ENCODE measurements around the gene ISCA2.
"Not testable (repeated sequence)": the region's sequence is repeated elsewhere in the genome, so short reads cannot be mapped to it uniquely, and the experiment has no call there.

Gene ISCA2

GRCh38 chr14:74493343-74494261, at the start of gene ISCA2:
ISCA2 (plus strand) TSS chr14:74493765; CDS start chr14:74493775, 10 bp downstream.
- DNase-seq, result peak; percentile 99

GRCh38 chr14:74444866-74445265, 48.7 kb upstream of the ISCA2 start:
- no peak for DNase-seq

GRCh38 chr14:74454397-74454796, 39.2 kb upstream of the ISCA2 start:
- not testable (repeated sequence) for DNase-seq

- DNase-seq, result no peak
These were observed 36.6 kb upstream of the ISCA2 start for GRCh38 chr14:74456684-74457564.

GRCh38 chr14:74457565-74457895, 36.0 kb upstream of the ISCA2 start:
- no peak for DNase-seq

- peak; percentile 15 for DNase-seq
These were observed 34.1 kb upstream of the ISCA2 start for GRCh38 chr14:74459289-74459946.

GRCh38 chr14:74459976-74460375, 33.6 kb upstream of the ISCA2 start:
- DNase-seq, result no peak

GRCh38 chr14:74462993-74463392, 30.6 kb upstream of the ISCA2 start:
- DNase-seq, result no peak

- DNase-seq, result no peak
These were observed 29.9 kb upstream of the ISCA2 start for GRCh38 chr14:74463697-74464096.

- no peak for DNase-seq
These were observed 28.8 kb upstream of the ISCA2 start for GRCh38 chr14:74464785-74465184.

- DNase-seq, result no peak
These were observed 28.2 kb upstream of the ISCA2 start for GRCh38 chr14:74465335-74465734.

- DNase-seq, result no peak
These were observed 25.1 kb upstream of the ISCA2 start for GRCh38 chr14:74468513-74468912.

GRCh38 chr14:74469548-74470518, 23.7 kb upstream of the ISCA2 start:
- DNase-seq, result no peak

GRCh38 chr14:74472601-74473000, 21.0 kb upstream of the ISCA2 start:
- no peak for DNase-seq

- DNase-seq, result no peak
These were observed 19.2 kb upstream of the ISCA2 start for GRCh38 chr14:74474376-74474775.

- no peak for DNase-seq
These were observed 17.9 kb upstream of the ISCA2 start for GRCh38 chr14:74475678-74476077.

- no peak for DNase-seq
These were observed 17.5 kb upstream of the ISCA2 start for GRCh38 chr14:74476107-74476506.

- DNase-seq, result no peak
These were observed 17.0 kb upstream of the ISCA2 start for GRCh38 chr14:74476607-74477006.

GRCh38 chr14:74478996-74479635, 14.4 kb upstream of the ISCA2 start:
- DNase-seq, result no peak

GRCh38 chr14:74480046-74480445, 13.5 kb upstream of the ISCA2 start:
- no peak for DNase-seq

GRCh38 chr14:74482571-74482970, 11.0 kb upstream of the ISCA2 start:
- DNase-seq, result no peak

GRCh38 chr14:74483321-74483720, 10.2 kb upstream of the ISCA2 start:
- no peak for DNase-seq
